Measurements from ENCODE around the gene BDNF. TPM values are rescaled to one million over a fixed set of nuclear protein-coding genes. Genes with fewer than 3 reads are reported as not detected.

Gene BDNF
- total RNA-seq, 1 donor from 2014 or later: 5.5 TPM

DNA sequence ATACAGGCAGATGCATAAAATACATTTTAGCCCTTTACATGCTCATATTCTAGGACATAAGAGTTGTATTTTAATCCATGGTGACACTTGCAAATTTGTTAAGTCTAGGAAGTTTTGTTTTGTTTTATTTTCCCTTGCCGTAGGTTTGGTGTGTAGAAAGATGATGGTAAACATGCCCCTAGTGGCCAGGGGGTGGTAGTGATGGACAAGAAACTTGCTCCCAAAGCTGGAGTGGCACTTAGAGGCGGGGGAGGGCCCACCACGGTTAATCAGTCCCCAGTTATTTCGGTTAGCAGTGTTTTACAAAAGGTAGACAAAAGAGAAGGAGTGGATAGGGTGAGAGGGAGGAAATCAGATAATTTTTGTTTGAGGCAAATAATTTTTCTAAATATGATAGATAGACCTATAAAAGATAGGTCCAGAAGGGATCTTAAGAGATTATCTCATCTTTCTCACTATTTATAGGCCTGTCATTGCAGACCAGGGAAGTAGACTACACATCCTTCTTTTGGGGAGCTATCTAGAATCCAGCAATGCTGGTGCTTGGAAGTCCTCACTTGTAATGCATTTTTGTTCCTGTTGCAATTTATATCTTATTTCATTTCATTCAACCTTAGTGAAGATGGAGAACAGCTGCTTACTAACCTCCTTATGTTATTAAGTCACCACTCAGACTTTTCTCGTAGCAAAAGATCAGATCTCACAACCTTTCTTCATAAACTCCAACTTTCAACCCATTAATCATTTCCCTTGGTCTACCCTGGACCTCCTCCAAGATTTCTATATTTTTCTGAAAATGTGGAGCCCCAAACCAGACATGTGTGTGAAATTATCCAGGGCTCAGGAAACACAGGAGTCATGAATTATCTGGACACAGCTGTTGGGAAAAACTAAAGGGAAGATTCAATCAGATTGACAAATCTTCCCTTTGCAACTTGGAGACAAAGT is 5.9 kb upstream of the BDNF start:
- no peaks in the 10 kb centered on the region for H3K9me3 Mint-ChIP-seq
- H3K36me3 Mint-ChIP-seq: no peaks in the 10 kb centered on the region
- peaks cover 49% of the 10 kb centered on the region for H3K27me3 Mint-ChIP-seq
- DNase-seq (ENCODE audit: extremely low spot score, unreplicated experiment): no peak
- peaks cover 4% of the 10 kb centered on the region for H3K4me1 Mint-ChIP-seq (ENCODE audit: unreplicated experiment)
- no peak overlapping the region for H3K4me3 Mint-ChIP-seq
- H3K27ac Mint-ChIP-seq: no peak overlapping the region
- TF ChIP-seq CTCF (conservative IDR thresholded peaks at IDR 0.05): peak; percentile 77

DNA sequence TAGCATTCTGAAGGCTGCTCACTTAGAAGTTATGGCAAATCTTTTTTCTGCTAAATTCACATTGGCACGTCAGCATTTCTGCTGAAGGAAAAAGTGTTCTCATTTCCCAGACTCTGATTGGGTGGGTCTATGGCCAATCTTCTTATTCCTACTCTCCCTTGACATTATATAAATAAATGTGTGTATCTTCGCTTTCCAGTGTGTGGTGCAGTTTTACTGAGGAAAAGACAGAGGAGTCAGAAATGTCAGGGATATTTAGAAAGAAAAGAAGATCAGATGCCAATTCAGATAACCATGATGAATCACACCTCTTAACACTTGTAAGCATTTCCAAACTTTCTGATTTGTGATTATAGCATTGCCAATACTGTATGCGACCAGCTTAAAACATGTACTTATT is 3.2 kb upstream of the BDNF start:
- no peak for TF ChIP-seq CTCF (conservative IDR thresholded peaks at IDR 0.05)
- Mint-ChIP-seq H3K36me3 (no peaks in the 10 kb centered on the region), H3K4me1 (ENCODE audit: unreplicated experiment) (peaks cover 4% of the 10 kb centered on the region), H3K4me3 (no peak overlapping the region), H3K9me3 (no peaks in the 10 kb centered on the region), H3K27ac (no peak overlapping the region), H3K27me3 (peaks cover 60% of the 10 kb centered on the region)
- no peak for DNase-seq (ENCODE audit: extremely low spot score, unreplicated experiment)

- peak overlapping the region; percentile 60 for H3K4me3 Mint-ChIP-seq
- no peaks in the 10 kb centered on the region for H3K9me3 Mint-ChIP-seq
- H3K36me3 Mint-ChIP-seq: no peaks in the 10 kb centered on the region
- no peak for DNase-seq (ENCODE audit: extremely low spot score, unreplicated experiment)
- no peak overlapping the region for H3K27ac Mint-ChIP-seq
- H3K27me3 Mint-ChIP-seq: peaks cover 63% of the 10 kb centered on the region
- H3K4me1 Mint-ChIP-seq (ENCODE audit: unreplicated experiment): peaks cover 4% of the 10 kb centered on the region
- TF ChIP-seq CTCF (conservative IDR thresholded peaks at IDR 0.05): no peak
Measured at GRCh38 chr11:27702811-27703210, 2.6 kb upstream of the BDNF start.

DNA sequence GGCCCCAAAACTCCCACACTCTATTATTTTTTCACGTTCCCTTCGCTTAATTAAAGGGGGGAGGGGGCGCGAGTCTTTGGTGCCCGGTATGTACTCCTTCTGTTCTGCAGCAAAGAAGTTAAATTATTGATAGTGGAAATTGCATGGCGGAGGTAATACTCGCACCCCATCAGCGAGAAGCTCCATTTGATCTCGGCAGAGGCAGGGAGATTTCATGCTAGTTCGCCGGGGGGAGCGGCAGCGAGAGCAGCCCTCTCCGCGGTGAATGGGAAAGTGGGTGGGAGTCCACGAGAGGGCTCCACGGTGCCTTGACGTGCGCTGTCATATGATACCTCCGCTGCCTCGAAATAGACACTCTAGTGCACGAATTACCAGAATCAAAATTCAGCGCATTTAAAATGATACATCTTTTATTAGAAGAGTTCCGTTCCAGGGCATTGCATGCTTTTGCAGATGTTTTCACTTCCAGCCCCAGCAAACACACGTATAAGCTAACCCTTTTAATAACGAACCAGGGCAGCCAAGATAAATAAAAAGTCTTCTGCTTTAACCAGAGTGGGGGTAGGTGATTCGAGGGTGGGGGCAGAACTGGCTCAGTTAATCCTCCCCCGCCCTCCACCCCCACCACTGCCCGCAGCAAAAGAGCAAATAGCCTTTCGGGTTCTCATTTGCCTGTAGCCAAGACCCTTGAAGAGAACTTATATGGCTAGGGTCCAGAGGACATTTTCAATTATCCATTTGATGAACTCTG is 1.3 kb upstream of the BDNF start:
- H3K27me3 Mint-ChIP-seq: peaks cover 64% of the 10 kb centered on the region
- H3K27ac Mint-ChIP-seq: peak overlapping the region; percentile 64
- TF ChIP-seq CTCF (conservative IDR thresholded peaks at IDR 0.05): no peak
- H3K4me3 Mint-ChIP-seq: peak overlapping the region; percentile 96
- H3K4me1 Mint-ChIP-seq (ENCODE audit: unreplicated experiment): peaks cover 15% of the 10 kb centered on the region
- H3K9me3 Mint-ChIP-seq: no peaks in the 10 kb centered on the region
- DNase-seq (ENCODE audit: extremely low spot score, unreplicated experiment): no peak
- no peaks in the 10 kb centered on the region for H3K36me3 Mint-ChIP-seq

DNA sequence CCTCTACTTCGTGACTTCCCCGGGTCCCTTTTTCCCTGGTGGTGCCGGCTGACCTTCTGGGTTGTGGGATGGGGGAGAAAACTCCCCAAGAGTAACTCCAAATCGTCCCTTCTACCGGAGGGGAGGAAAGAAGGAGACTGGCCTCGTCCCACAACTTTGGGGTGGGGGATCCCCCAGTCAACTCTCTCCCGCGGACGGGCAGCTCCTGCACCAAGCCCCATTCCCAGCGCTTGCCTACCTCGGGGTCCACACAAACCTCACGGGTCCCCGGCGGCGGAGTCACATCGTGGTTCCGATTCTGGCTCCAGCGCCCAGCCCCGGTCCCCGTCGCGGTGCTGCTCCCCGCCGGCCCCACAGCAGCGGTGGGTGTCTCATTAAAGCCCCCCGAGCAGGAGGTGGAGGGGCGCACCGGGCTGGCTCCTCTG is 317 bp downstream of the BDNF start:
- H3K4me1 Mint-ChIP-seq (ENCODE audit: unreplicated experiment): peaks cover 18% of the 10 kb centered on the region
- H3K36me3 Mint-ChIP-seq: no peaks in the 10 kb centered on the region
- H3K27me3 Mint-ChIP-seq: peaks cover 60% of the 10 kb centered on the region
- peak overlapping the region; percentile 93 for H3K4me3 Mint-ChIP-seq
- peak; percentile 72 for DNase-seq (ENCODE audit: extremely low spot score, unreplicated experiment)
- no peak for TF ChIP-seq CTCF (conservative IDR thresholded peaks at IDR 0.05)
- H3K27ac Mint-ChIP-seq: no peak overlapping the region
- H3K9me3 Mint-ChIP-seq: no peaks in the 10 kb centered on the region
